ENCODE data around the gene TOP3A. TPM values are rescaled to one million over a fixed set of nuclear protein-coding genes. Genes with fewer than 3 reads are reported as not detected.

The TOP3A gene
- total and polyA plus RNA-seq, 2 experiments from 2014 or later: 21.7 to 76.7 TPM

GRCh38 chr17:18262111-18262510 is 52.7 kb downstream of the TOP3A start:
- Mint-ChIP-seq H3K27me3 (ENCODE audit: insufficient read depth, low read depth, poor library complexity) (peaks cover 4% of the 10 kb centered on the region), H3K9me3 (no peaks in the 10 kb centered on the region), H3K4me3 (peak overlapping the region; percentile 81; the same call in 2 of the 3 replicates), H3K4me1 (peaks cover 22% of the 10 kb centered on the region), H3K27ac (no peak overlapping the region), H3K36me3 (ENCODE audit: low read depth) (peaks cover 5% of the 10 kb centered on the region)
- Histone ChIP-seq H3F3A (replicated peaks; ENCODE audit: low read depth) (peaks cover 12% of the 10 kb centered on the region), H3K27ac (ENCODE audit: low read depth) (no peak overlapping the region), H3K27me3 (ENCODE audit: insufficient read depth) (no peaks in the 10 kb centered on the region), H3K79me2 (replicated peaks; ENCODE audit: insufficient read depth) (peaks cover 15% of the 10 kb centered on the region), H3K4me2 (no peak overlapping the region; the same call in 1 of the 2 replicates), H2AFZ (no peak overlapping the region), H3K9me2 (ENCODE audit: insufficient read depth) (no peaks in the 10 kb centered on the region), H4K20me1 (replicated peaks; ENCODE audit: insufficient read depth) (no peaks in the 10 kb centered on the region), H3K4me1 (ENCODE audit: insufficient read depth) (peaks cover 15% of the 10 kb centered on the region), H3K4me3 (no peak overlapping the region; the same call in 1 of the 2 replicates), H3K36me3 (ENCODE audit: insufficient read depth) (no peaks in the 10 kb centered on the region; the same call in 1 of the 2 replicates)
- no peak for DNase-seq (ENCODE audit: low spot score)
- no peak for TF ChIP-seq ZNF331 (CRISPR knock-in tag; IDR thresholded peaks at IDR 0.05; ENCODE audit: low read depth)
- no peak for TF ChIP-seq EZH2 (IDR thresholded peaks at IDR 0.05; ENCODE audit: low read depth, unreplicated experiment)
- TF ChIP-seq ETS1 (IDR thresholded peaks at IDR 0.05): no peak
- no peak for TF ChIP-seq NANOG (IDR thresholded peaks at IDR 0.05; ENCODE audit: borderline replicate concordance)
- no peak for TF ChIP-seq POLR2AphosphoS5 (IDR thresholded peaks at IDR 0.05; ENCODE audit: low read depth)
- TF ChIP-seq CREB1 (CRISPR knock-in tag; IDR thresholded peaks at IDR 0.05; ENCODE audit: low read depth): no peak
- TF ChIP-seq EZH2phosphoT487 (IDR thresholded peaks at IDR 0.05; ENCODE audit: unreplicated experiment): no peak
- TF ChIP-seq, protein P1, sequence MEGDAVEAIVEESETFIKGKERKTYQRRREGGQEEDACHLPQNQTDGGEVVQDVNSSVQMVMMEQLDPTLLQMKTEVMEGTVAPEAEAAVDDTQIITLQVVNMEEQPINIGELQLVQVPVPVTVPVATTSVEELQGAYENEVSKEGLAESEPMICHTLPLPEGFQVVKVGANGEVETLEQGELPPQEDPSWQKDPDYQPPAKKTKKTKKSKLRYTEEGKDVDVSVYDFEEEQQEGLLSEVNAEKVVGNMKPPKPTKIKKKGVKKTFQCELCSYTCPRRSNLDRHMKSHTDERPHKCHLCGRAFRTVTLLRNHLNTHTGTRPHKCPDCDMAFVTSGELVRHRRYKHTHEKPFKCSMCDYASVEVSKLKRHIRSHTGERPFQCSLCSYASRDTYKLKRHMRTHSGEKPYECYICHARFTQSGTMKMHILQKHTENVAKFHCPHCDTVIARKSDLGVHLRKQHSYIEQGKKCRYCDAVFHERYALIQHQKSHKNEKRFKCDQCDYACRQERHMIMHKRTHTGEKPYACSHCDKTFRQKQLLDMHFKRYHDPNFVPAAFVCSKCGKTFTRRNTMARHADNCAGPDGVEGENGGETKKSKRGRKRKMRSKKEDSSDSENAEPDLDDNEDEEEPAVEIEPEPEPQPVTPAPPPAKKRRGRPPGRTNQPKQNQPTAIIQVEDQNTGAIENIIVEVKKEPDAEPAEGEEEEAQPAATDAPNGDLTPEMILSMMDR (conservative IDR thresholded peaks at IDR 0.05; ENCODE audit: low read depth in 2 of 2): no peak
- no peak for TF ChIP-seq REST (IDR thresholded peaks at IDR 0.05; ENCODE audit: unreplicated experiment)
- no peak for TF ChIP-seq ZNF114 (CRISPR knock-in tag; IDR thresholded peaks at IDR 0.05)
- TF ChIP-seq JUNB (IDR thresholded peaks at IDR 0.05; ENCODE audit: unreplicated experiment): no peak
- TF ChIP-seq, protein P2, sequence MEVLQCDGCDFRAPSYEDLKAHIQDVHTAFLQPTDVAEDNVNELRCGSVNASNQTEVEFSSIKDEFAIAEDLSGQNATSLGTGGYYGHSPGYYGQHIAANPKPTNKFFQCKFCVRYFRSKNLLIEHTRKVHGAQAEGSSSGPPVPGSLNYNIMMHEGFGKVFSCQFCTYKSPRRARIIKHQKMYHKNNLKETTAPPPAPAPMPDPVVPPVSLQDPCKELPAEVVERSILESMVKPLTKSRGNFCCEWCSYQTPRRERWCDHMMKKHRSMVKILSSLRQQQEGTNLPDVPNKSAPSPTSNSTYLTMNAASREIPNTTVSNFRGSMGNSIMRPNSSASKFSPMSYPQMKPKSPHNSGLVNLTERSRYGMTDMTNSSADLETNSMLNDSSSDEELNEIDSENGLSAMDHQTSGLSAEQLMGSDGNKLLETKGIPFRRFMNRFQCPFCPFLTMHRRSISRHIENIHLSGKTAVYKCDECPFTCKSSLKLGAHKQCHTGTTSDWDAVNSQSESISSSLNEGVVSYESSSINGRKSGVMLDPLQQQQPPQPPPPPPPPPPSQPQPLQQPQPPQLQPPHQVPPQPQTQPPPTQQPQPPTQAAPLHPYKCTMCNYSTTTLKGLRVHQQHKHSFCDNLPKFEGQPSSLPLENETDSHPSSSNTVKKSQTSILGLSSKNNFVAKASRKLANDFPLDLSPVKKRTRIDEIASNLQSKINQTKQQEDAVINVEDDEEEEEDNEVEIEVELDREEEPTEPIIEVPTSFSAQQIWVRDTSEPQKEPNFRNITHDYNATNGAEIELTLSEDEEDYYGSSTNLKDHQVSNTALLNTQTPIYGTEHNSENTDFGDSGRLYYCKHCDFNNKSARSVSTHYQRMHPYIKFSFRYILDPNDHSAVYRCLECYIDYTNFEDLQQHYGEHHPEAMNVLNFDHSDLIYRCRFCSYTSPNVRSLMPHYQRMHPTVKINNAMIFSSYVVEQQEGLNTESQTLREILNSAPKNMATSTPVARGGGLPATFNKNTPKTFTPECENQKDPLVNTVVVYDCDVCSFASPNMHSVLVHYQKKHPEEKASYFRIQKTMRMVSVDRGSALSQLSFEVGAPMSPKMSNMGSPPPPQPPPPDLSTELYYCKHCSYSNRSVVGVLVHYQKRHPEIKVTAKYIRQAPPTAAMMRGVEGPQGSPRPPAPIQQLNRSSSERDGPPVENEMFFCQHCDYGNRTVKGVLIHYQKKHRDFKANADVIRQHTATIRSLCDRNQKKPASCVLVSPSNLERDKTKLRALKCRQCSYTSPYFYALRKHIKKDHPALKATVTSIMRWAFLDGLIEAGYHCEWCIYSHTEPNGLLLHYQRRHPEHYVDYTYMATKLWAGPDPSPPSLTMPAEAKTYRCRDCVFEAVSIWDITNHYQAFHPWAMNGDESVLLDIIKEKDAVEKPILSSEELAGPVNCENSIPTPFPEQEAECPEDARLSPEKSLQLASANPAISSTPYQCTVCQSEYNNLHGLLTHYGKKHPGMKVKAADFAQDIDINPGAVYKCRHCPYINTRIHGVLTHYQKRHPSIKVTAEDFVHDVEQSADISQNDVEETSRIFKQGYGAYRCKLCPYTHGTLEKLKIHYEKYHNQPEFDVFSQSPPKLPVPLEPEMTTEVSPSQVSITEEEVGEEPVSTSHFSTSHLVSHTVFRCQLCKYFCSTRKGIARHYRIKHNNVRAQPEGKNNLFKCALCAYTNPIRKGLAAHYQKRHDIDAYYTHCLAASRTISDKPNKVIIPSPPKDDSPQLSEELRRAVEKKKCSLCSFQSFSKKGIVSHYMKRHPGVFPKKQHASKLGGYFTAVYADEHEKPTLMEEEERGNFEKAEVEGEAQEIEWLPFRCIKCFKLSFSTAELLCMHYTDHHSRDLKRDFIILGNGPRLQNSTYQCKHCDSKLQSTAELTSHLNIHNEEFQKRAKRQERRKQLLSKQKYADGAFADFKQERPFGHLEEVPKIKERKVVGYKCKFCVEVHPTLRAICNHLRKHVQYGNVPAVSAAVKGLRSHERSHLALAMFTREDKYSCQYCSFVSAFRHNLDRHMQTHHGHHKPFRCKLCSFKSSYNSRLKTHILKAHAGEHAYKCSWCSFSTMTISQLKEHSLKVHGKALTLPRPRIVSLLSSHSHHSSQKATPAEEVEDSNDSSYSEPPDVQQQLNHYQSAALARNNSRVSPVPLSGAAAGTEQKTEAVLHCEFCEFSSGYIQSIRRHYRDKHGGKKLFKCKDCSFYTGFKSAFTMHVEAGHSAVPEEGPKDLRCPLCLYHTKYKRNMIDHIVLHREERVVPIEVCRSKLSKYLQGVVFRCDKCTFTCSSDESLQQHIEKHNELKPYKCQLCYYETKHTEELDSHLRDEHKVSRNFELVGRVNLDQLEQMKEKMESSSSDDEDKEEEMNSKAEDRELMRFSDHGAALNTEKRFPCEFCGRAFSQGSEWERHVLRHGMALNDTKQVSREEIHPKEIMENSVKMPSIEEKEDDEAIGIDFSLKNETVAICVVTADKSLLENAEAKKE (CRISPR knock-in tag; IDR thresholded peaks at IDR 0.05): no peak
- no peak for TF ChIP-seq STAT1 (IDR thresholded peaks at IDR 0.05; ENCODE audit: unreplicated experiment)
- no peak for ATAC-seq

Measured in GM23338 (cell line).